ENCODE data around the gene SDHB.

DNA sequence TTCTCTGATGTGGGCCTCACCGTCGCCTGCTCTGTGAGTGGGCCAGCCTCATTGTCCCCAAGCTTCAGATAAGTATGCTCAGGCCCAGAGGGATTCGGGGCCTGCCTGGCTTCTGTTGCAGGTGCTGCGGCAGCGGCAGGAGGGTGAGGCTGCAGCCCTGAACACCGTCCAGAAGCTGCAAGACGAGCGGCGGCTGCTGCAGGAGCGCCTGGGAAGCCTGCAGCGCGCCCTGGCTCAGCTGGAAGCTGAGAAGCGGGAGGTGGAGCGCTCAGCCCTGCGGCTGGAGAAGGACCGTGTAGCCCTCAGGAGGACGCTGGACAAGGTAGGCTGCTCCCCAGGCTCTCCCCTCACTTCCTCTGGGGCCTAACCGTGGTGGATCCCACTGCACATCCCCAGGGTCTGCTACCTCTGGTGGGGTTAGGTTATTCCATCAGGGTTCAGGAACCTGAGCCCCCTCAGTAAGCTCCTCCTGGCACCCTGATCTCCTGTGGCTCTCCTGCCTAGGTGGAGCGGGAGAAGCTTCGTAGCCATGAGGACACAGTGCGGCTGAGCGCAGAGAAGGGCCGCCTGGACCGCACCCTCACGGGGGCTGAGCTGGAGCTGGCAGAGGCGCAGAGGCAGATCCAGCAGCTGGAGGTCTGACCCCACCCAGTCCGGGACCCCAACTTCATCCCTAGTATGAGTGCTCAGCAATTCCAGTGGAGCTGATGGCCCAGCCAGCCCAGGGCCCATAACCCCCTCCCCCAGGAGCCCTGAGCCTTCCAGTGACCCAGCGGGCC, 83.5 kb downstream of the SDHB start:
- no peak for TF ChIP-seq SIN3A (IDR thresholded peaks at IDR 0.05; ENCODE audit: borderline replicate concordance, low read depth, low read length)
- no peak for TF ChIP-seq EP300 (IDR thresholded peaks at IDR 0.05; ENCODE audit: borderline replicate concordance in 1 of 2, low read depth in 1 of 2, low read length in 1 of 2)
- no peak for TF ChIP-seq TEAD4 (IDR thresholded peaks at IDR 0.05; ENCODE audit: borderline replicate concordance, insufficient read depth)
- no peak for TF ChIP-seq GABPA (IDR thresholded peaks at IDR 0.05; ENCODE audit: low read depth)
- TF ChIP-seq YY1 (IDR thresholded peaks at IDR 0.05; ENCODE audit: low read depth), result no peak
